GM18498 (cell line): ENCODE results near the gene CEP152.
A peak's percentile ranks its signal among the peaks of the same experiment; 100 is the strongest.
"Not testable (repeated sequence)": the region's sequence is repeated elsewhere in the genome, so short reads cannot be mapped to it uniquely, and the experiment has no call there.

Experiments
- ATAC-seq: cut with Tn5 transposase; IDR thresholded peaks from one replicate; pipeline ENCODE4 v1.9.1; 2021; ENCODE audit warnings: mild to moderate bottlenecking, moderate library complexity; ENCODE audit not compliant: unreplicated experiment

CEP152 gene

GRCh38 chr15:48806151-48806550 is 4.7 kb downstream of the CEP152 start:
- no peak for ATAC-seq

DNA sequence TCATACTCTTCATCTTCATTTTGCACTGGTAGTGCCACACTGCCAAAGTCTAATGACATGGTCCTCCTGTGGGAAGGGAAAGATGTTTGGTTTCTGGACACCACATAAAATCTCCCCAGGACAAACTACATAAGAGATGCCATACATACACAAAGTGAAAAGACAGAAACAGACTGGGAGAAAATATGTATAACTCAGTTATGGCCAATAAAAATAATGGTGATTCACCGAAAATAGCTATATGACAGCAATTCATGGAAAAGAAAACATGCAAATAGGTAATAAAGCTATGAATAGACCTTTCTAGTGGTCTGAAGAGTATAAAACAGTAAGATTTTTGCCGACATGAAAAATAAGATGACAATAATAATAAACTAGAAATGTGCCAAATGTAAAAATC is 5.3 kb downstream of the CEP152 start:
- no peak for ATAC-seq

GRCh38 chr15:48803877-48804276 is 7.0 kb downstream of the CEP152 start:
- ATAC-seq, result no peak

GRCh38 chr15:48802867-48803266 is 8.0 kb downstream of the CEP152 start:
- no peak for ATAC-seq

DNA sequence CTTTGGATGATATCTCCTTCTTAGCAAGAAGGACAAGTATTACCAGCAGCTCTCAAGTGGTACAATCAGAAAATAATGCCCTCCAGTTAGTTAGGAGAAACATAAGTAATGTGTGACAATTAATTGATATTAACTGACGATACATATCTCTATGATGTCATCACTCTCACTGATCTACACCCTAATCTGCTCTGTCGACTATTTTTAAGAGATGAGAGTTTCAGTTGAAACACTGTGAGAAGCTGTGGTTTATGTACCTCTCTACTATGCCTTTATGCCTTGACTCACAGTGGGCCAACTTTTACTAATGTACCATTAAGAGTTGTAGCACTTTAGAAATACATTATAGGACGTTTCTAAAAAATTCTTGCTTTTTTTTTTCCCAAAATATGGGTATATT is 8.6 kb downstream of the CEP152 start:
- peak; percentile 80 for ATAC-seq

DNA sequence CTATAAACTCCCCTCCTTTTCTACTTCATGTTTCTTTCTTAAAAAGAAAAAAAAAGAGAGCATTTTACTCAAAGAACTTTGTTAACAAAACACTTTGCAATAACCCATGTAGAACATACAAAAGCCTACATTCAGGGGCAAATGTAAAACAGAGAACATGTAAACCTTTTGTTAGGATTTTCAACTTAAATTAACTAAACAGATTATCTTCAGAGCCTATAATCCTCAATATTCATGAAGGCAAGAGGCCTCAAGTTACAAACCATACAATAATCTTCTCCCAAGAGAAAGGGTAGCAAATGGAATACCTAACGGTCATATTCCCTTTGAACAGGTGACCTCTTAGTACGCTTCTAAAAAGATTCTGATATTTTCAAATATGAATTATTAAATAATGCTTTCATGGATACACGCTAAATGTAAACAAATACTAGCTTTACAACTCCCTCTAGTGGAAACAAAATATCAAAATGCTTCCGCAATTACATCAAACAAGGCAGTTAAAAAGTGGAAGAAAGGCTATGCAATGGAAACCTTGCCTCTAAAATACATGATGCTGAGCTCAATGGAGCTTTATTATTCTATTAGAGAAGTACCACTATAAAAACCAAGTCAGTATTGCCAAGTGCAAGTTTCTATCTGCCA is 9.9 kb downstream of the CEP152 start:
- no peak for ATAC-seq

- ATAC-seq, result no peak
These were observed 10.6 kb downstream of the CEP152 start for GRCh38 chr15:48800245-48800644.

DNA sequence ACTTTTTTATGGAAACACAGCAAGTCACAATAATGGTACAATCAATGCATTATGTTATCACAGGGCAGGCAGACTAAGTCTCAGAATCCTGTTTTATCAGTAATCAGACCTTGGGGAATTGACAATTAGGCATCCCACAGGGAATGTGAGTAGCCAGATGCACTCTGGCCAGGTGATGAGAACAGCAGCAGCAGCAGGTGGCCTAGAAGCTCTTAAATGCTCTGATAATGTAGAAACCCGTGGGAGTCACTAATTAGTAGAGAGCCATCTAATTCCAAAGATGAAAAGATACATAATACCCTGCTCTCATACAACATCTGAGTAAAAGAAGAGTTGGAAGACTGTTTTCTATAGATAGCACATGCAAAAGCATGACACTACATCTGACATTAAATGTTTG is 12.6 kb downstream of the CEP152 start:
- no peak for ATAC-seq

DNA sequence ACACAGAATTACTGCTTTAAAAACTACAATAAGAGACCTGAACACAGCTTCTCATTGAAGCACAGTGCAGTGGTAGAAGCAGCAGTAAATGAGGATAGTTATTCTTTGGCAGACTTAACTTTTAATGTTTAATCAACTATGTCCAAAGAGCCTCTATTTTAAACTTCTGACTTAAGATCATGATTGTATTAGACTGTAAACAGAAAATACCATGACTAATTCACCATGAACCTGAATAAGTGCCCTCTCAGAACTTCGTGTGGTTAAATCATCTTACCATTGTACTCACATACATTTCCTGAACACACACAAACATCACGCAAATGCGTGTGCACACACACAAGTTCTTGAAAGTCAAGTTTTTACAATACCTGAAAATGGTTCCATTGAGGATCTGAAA is 13.9 kb downstream of the CEP152 start:
- peak; percentile 36 for ATAC-seq

DNA sequence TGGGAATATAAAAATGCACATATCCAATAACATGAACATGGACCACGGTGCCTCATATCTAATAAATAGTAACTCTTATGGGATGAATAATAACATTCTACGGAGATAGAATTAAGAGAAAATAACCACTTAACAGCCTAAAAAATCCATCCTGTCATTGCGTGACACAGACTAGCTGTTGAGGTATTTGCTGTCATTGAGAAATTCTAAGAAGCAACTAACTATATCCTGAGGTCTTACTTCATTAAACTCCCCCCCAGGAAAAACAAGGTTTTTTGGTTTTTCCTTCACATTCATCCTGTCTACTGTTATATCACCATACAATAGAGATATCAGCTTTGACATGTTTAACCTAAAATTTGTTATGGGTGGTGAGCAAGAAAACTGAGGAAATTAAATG is 14.3 kb downstream of the CEP152 start:
- ATAC-seq, result no peak

- ATAC-seq, result no peak
These were observed 15.0 kb downstream of the CEP152 start for GRCh38 chr15:48795901-48796300.

- peak; percentile 90 for ATAC-seq
These were observed 16.2 kb downstream of the CEP152 start for GRCh38 chr15:48794697-48795134.

DNA sequence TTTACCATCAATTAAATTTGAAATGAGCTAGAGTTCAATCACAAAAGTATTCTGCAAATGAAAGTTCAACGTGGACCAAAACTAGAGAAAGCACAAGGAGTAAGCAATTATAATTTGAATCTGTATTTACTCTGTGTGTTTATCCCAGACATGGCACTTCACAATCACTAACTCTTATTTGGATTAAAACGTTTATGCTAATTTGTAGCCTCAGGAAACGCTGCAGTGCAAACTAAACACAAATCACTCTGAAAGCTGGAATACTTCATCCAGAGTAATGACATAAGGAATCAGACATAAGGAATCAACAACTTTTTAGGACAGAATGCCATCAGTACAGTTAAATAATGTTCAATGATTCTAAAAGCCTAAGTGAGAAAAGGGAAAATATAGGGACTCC is 18.5 kb downstream of the CEP152 start:
- no peak for ATAC-seq

DNA sequence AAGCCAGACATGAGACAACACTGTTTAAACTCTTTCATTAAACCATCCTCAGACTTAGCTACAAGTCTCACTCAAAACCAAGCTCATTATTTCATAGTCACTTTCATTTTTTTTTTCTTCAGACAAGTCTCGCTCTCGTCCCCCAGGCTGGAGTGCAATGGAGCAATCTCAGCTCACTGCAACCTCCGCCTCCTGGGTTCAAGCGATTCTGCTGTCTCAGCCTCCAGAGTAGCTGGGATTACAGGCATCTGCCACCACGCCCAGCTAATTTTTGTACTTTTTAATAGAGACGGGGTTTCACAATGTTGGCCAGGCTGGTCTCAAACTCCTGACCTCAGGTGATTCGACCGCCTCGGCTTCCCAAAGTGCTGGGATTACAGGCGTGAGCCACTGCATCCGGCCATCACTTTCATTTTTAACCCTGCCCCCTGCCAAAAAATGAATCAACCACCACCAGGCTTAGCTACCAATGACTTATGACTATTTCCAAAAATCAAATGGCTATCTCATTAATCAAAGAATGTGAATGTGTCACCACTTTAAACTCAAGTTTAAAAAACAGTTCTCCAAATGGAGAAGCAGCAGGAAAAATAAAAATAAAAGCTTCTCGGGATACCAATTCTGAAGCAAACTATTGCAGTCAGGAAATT is 20.3 kb downstream of the CEP152 start:
- not testable (repeated sequence) for ATAC-seq

DNA sequence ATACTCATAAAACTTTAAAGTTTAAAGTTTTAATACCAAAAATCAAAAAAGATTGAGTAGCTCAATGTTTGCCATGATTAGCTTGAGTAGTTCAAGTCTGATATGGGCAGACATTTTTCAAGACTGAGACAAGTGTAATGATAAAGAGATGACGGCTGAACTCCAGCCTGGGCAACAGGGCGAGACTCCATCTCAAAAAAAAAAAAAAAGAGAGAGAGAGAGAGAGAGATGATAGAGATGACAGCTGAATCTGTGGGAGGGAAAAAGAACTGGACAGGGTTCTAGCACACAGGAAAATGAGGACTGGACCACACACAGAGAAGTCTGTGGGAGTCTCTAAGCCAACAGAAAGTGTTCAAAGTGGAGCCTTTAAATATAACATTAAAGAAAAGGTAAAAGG is 25.2 kb downstream of the CEP152 start:
- no peak for ATAC-seq

DNA sequence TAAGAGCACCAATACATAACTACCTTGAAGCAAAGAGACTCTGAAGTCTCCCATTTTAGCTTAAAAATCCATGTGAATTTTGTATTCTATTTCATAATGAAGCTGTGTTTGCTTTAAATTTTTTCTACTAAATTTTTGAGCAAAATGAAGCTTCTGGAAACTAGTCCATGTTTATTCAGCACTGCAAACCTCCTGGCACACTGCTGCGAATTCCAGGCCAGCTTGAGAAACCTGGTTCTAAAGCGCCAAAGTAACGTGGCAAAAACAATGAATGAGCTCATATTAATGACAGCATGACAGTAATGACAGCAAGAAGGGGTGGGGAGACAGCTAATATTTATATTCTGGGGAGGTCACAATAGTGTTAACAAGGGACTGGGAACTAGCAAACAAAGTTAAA is 25.7 kb downstream of the CEP152 start:
- no peak for ATAC-seq

- ATAC-seq, result no peak
These were observed 26.1 kb downstream of the CEP152 start for GRCh38 chr15:48784756-48785155.

GRCh38 chr15:48782911-48783310 is 28.0 kb downstream of the CEP152 start:
- ATAC-seq, result no peak

DNA sequence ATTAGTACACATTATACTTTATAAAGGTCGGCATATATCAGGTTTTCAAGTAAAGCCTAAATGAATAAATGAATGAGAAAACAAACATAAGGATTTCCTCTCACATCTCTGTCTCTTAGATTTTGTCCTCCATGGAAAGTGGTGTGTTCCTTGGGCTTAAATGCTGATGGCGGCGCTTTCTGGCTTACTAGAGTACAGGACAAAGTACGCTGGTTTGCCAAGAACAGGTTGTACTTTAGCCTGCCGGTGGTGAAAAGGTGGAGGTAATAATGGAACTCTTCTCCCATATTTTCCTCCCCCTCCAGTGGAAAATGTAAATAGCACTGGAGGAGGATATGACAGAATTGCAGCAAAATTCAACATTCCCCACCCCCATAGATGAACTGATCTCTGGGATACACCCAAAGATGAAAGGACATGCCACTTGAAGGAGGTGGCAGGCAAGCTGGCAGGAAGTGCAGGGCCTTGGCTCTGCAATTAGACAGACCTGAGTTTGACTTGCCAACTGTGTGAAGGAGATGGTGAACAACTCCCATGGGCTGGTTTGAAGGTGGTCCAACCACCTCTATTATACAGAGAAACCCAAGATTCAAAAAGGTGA is 29.3 kb downstream of the CEP152 start:
- no peak for ATAC-seq

DNA sequence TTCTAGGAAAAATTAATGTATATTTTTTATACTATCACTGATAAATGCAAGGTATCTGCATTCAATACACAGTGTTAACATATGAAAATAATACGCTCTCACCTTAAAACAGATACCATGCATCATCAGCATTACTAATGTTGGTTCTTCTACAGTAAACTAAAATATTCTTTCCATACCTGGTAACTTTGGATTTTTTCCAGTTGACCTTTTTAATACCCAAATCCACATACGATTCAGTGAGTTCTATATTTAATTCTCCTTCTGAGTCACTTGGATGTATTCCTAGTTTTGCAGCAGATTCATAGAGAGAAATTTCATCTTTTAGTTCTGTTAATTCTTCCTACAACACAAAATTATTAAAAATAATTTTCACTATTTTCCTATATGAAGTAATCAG is 29.9 kb downstream of the CEP152 start:
- ATAC-seq, result no peak

DNA sequence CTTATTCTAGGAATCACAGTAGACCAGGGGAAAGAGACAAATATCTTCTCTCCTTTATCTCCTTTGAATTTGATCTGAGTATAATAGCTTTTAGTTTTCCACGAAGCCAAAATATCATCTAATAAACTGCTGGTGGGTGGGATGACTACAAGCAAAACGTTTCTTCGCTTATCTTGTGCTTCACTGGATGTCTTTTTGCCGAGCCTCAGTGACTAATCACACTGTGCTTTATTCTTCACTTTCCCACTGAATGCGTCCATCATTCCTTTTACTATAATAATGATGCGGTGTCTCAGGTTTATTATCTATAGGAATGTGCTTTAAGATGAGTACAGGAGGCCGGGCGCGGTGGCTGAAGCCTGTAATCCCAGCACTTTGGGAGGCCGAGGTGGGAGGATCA is 32.5 kb downstream of the CEP152 start:
- no peak for ATAC-seq

DNA sequence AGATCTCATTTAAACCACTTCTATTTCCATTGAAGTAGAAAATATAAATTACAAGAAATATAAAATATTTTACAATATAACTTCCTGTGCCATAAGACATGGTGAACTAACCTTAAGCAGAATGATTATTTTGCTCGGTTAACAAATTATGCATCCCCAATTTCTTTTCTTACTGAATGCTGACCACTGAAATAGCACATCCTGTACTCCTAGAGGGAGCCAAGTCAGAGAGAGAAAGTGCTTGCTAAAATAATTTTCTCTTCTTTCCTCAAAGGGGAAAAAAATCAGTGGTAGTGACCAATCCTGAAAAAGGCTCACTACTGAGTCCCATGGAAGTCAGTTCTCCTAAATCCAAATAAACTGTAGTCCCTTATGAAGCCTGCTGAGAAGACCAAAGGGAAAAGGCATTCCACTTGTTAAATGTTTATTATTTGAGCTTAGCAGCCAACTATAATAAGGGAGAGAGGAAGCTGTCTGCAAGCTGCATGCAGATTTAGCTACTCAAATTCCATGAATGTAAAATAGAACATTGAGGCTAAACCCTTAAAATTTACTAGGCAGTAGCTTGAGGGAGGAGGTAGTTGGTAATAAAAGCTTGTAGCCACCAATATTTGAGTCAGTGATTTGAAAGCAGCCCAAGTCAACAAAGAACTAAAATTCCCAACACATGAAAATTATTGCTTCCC is 33.1 kb downstream of the CEP152 start:
- ATAC-seq, result no peak
